NCI-H2227 (cell line): Measurements from ENCODE around the gene FEM1B.
"Not testable (repeated sequence)": the region's sequence is repeated elsewhere in the genome, so short reads cannot be mapped to it uniquely, and the experiment has no call there.

Experiments used
- DNase-seq: peaks from one replicate; lab custom pipeline; 2025; ENCODE audit not compliant: unreplicated experiment; lab: John Stamatoyannopoulos, UW

FEM1B gene

GRCh38 chr15:68277603-68278344, at the start of gene FEM1B:
Gene FEM1B, plus strand, starts transcription at chr15:68277745. Its CDS starts 673 bp downstream, at chr15:68278418.
- peak; percentile 90 for DNase-seq

- no peak for DNase-seq
Measured at GRCh38 chr15:68228143-68228970, 49.2 kb upstream of the FEM1B start.

DNA sequence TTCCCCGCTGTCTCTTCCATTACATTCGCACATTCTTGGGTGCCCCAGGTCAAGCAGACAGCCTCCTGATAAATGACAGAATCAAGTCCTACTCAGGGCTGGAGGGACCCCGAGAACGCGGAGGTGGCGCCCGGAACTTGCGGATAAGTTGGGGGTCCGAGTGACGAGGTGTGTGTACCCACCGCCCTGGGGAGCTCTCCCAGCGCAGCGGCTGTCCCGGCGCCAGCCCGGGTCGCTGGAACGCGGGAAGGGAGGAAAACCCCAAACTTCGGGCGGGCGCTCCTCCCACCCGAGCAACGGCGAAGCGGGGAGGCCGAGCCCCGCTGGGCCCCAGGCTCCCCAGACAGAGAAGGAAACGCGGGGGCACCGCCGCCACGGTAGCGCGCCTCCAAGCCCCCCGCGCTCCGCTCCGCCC, 48.6 kb upstream of the FEM1B start:
- DNase-seq, result peak; percentile 38

DNA sequence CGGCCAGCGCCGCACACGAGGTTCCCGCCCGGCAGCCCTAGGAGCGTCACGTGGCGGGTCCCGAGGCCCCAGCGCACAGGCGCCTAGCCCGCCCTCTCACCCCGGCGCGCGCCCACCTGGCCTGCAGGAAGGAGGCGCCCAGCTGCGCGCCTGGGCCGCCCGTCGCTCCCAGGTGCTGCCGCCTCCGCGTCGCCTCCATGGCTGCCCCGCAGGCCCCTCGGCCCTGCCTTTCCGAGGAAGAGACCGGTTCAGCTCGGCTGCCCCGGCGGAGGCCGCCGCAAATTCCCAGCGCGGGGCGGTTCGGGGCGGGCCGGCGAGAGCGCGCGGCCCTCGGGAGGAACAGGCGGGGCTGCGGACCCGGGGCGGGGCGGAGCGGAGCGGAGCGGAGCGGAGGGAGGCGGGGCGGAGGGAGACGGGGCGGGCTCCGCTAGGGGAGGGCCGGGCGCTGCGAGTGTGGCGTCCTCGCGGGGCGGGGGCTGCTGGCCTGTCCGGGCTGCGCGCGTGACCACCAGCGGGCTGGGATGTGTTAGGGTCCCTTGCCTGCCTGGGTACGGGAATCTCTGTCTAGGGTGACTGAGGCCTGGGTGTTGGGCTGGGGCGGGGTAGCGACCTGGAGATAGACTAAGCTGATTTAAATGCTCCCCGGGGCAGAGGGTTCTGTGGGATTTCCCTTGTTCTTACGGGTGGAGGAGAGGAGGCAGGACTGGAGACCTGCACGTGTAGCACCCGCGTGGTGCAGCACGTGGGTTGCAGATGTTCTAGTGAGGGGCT, 48.0 kb upstream of the FEM1B start, which contains the start of gene CLN6:
CLN6 (minus strand) TSS at position 343 of the 771 bp plus-strand sequence; CDS start at position 199, 144 bp downstream.
- peak; percentile 83 for DNase-seq

- DNase-seq, result peak; percentile 8
Measured at GRCh38 chr15:68230157-68231100, 47.1 kb upstream of the FEM1B start.

GRCh38 chr15:68231102-68231818, 46.3 kb upstream of the FEM1B start:
- peak; percentile 67 for DNase-seq

- no peak for DNase-seq
Measured at GRCh38 chr15:68232449-68232848, 45.1 kb upstream of the FEM1B start.

DNA sequence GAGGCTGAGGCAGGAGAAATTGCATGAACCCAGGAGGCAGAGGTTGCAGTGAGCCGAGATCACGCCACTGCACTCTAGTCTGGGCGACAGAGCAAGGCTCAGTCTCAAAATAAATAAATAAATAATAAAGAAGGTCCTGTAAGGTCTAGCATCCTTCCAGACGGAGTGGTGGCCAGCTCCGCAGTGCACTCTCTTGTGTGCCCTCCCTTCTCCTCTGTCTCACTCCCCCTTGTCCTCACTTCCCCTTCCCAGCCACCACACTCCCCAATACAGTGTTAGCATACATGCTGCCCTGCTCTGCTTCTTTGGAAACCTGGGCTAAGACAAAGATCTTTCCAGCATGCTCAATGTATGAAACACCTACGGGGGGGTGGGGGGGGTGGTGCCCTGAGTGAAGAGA, 44.6 kb upstream of the FEM1B start:
- DNase-seq, result no peak

DNA sequence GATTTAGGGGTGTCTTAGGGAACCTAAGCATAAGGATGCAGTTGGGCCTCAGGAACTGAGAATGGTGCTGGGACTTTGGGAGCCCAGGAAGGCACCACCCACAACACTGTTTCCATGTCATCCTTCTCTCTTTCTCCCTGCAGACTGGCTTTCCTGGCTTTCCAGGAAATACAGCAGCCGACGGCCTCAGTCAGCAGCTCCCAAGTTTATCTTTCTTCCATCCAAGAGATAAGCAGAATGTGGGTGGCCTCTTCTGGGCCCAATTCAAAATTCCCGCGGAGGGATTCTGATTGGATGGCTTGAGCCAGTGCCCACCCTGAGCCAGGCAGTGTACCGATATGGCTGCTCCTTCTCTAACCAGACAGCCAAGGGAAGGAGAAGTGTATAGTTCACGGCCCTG, 43.5 kb upstream of the FEM1B start:
- peak; percentile 18 for DNase-seq

- DNase-seq, result not testable (repeated sequence)
Measured at GRCh38 chr15:68234520-68234919, 43.0 kb upstream of the FEM1B start.

GRCh38 chr15:68235022-68235421, 42.5 kb upstream of the FEM1B start:
- DNase-seq, result no peak

DNA sequence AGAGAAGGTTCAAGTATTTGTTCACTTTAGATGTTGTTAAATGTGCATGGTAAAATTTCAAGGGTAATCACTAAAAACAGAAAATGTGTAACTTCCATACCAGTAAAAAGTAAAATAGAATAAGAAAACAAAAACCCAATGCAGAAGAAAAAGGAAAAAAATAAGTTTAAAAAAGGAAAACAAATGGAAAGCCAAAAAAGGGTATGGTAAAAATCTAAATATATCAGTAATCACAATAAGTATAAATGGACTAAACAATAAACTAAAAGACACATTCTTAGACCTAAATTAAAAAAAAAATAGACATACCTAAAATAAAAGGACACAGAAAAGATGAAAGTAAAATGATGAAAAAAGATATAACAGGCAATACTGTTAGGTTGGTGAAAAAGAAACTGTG, 38.5 kb upstream of the FEM1B start:
- DNase-seq, result no peak

- DNase-seq, result no peak
Measured at GRCh38 chr15:68241088-68241935, 36.2 kb upstream of the FEM1B start.

GRCh38 chr15:68244235-68244634, 33.3 kb upstream of the FEM1B start:
- DNase-seq, result no peak

- DNase-seq, result no peak
Measured at GRCh38 chr15:68249058-68249713, 28.4 kb upstream of the FEM1B start.

- DNase-seq, result peak; percentile 78
Measured at GRCh38 chr15:68252925-68253534, 24.5 kb upstream of the FEM1B start.

GRCh38 chr15:68256675-68257450, 20.7 kb upstream of the FEM1B start:
- DNase-seq, result peak; percentile 94
